K562 (cell line): ENCODE results near the gene LRRC57. TPM values are rescaled to one million over a fixed set of nuclear protein-coding genes. Genes with fewer than 3 reads are reported as not detected.

Experiments used
- COPS2 ChIP-seq: fragments of 450-650 bp; conservative IDR thresholded peaks from 2 replicates; pipeline ENCODE4 v1.6.1; 2016; ENCODE audit warnings: mild to moderate bottlenecking, moderate library complexity
- CREM ChIP-seq: IDR thresholded peaks from 2 replicates; pipeline ENCODE4 v1.6.1; 2014; ENCODE audit warnings: antibody characterized with exemption, low read depth
- ELK3 ChIP-seq: fragments of 450-650 bp; formaldehyde crosslinking; IDR thresholded peaks from 2 replicates; pipeline ENCODE4 v1.4.0; 2020; ENCODE audit warnings: mild to moderate bottlenecking
- EZH2 ChIP-seq: IDR thresholded peaks from 2 replicates; pipeline ENCODE4 v1.6.1; 2012; ENCODE audit warnings: low read depth, mild to moderate bottlenecking, inconsistent platforms, low read length, borderline replicate concordance
- GATA2 ChIP-seq: sonication (generic); formaldehyde crosslinking; IDR thresholded peaks from 2 replicates; pipeline ENCODE4 v1.4.0; 2020; ENCODE audit warnings: mild to moderate bottlenecking, missing genetic modification reagents
- GTF2E2 ChIP-seq: fragments of 200-800 bp; sonication (Bioruptor generic); IDR thresholded peaks from 2 replicates; pipeline ENCODE4 v1.6.1; 2016; ENCODE audit warnings: missing genetic modification characterization, missing compliant biosample characterization
- KDM5B ChIP-seq: fragments of 200-600 bp; sonication (generic); IDR thresholded peaks from 2 replicates; pipeline ENCODE4 v1.6.1; 2012; ENCODE audit warnings: low read depth, mild to moderate bottlenecking, moderate library complexity, low read length, control low read depth, inconsistent platforms; ENCODE audit not compliant: insufficient replicate concordance
- MCM5 ChIP-seq: fragments of 450-650 bp; IDR thresholded peaks from 2 replicates; pipeline ENCODE4 v1.6.1; 2016; ENCODE audit warnings: low read depth
- NFYB ChIP-seq: IDR thresholded peaks from 2 replicates; pipeline ENCODE4 v1.6.1; 2011; ENCODE audit warnings: mild to moderate bottlenecking, moderate library complexity; ENCODE audit not compliant: insufficient read length; ENCODE audit errors: extremely low read depth
- NR2C2 ChIP-seq, 2 experiments: fragments of 200-800 bp in 1 of 2; sonication (Bioruptor generic) in 1 of 2; sonication (generic) in 1 of 2; formaldehyde crosslinking in 1 of 2; IDR thresholded peaks; 2 replicates each; pipeline versions ENCODE4 v1.6.1 to v1.8.0; 2016 to 2022; ENCODE audit warnings: mild to moderate bottlenecking in 1 of 2, missing compliant biosample characterization in 1 of 2, missing genetic modification characterization in 1 of 2, missing genetic modification reagents in 1 of 2
- PHF20 ChIP-seq: fragments of 450-650 bp; IDR thresholded peaks from 2 replicates; pipeline ENCODE4 v1.6.1; 2018; ENCODE audit not compliant: partially characterized antibody
- RNF2 ChIP-seq: sonication (generic); IDR thresholded peaks from 2 replicates; pipeline ENCODE4 v1.6.1; 2016
- SMARCA4 ChIP-seq: fragments of 450-650 bp; IDR thresholded peaks from 2 replicates; pipeline ENCODE4 v1.6.1; 2016
- SMARCE1 ChIP-seq: fragments of 450-650 bp; IDR thresholded peaks from 2 replicates; pipeline ENCODE4 v1.7.1; 2016; ENCODE audit warnings: mild to moderate bottlenecking
- TBL1XR1 ChIP-seq, 2 experiments: IDR thresholded peaks; 2 replicates each; pipeline ENCODE4 v1.6.1; 2012; ENCODE audit warnings: improper control_type of control experiment in 2 of 2, low read length in 2 of 2, mild to moderate bottlenecking in 1 of 2
- ZBTB17 ChIP-seq: fragments of 450-650 bp; formaldehyde crosslinking; IDR thresholded peaks from 2 replicates; pipeline ENCODE4 v1.4.0; 2020; ENCODE audit warnings: mild to moderate bottlenecking
- ZNF121 ChIP-seq: sonication (generic); formaldehyde crosslinking; conservative IDR thresholded peaks from 2 replicates; pipeline ENCODE4 v1.8.0; 2022; ENCODE audit warnings: missing genetic modification reagents
- ZNF224 ChIP-seq: sonication (generic); formaldehyde crosslinking; IDR thresholded peaks from 2 replicates; pipeline ENCODE4 v1.8.0; 2022; ENCODE audit warnings: mild to moderate bottlenecking, missing genetic modification reagents
- polyA plus RNA-seq, 8 experiments: library from polyadenylated mRNA; depleted of rRNA in 4 of 8; stranded (reverse) in 5 of 8; unstranded in 3 of 8; fragments of >200 nt; fragmentation: Nextera tagmentation in 2 of 8; fragmentation: Illumina TruSeq in 1 of 8; extraction: Ambion mirVana in 2 of 8; extraction: Trizol in 1 of 8; gene quantifications; 2 replicates each; pipeline versions ENCODE4 v1.2.1 to v1.2.3, GENCODE V29; 2011 to 2014; ENCODE audit warnings: inconsistent platforms in 1 of 8, missing spikeins in 1 of 8
- total RNA-seq, 7 experiments: library from RNA; depleted of rRNA in 6 of 7; stranded (reverse); fragments of >200 nt in 6 of 7; fragmentation: Illumina TruSeq in 2 of 7; extraction: Trizol in 2 of 7; gene quantifications; 2 replicates each; pipeline versions ENCODE4 v1.2.1 to v1.2.3, GENCODE V29; 2011 to 2021; ENCODE audit warnings: low replicate concordance in 1 of 7
- TF ChIP-seq, protein P1 (sequence below), 3 experiments: fragments of 200-800 bp in 1 of 3; fragments of 250-450 bp in 1 of 3; fragments of 450-650 bp in 1 of 3; sonication (Bioruptor Pico) in 1 of 3; sonication (Bioruptor generic) in 1 of 3; formaldehyde crosslinking in 1 of 3; IDR thresholded peaks; 2 replicates each; pipeline versions ENCODE4 v1.6.1 to v1.8.0; 2016 to 2022; ENCODE audit warnings: mild to moderate bottlenecking in 2 of 3, missing genetic modification characterization in 2 of 3, missing compliant biosample characterization in 1 of 3, moderate library complexity in 1 of 3
- TF ChIP-seq, protein P2 (sequence below): conservative IDR thresholded peaks from 2 replicates; pipeline ENCODE4 v1.6.1; 2011; ENCODE audit warnings: low read depth, mild to moderate bottlenecking, low read length; ENCODE audit not compliant: control insufficient read depth

Gene LRRC57
- total and polyA plus RNA-seq, 9 of the 15 experiments (the other 6 are each of a cell fraction or from before 2014, with no cell fraction given) = 3.9 to 20.4 (median 14.8) TPM

DNA sequence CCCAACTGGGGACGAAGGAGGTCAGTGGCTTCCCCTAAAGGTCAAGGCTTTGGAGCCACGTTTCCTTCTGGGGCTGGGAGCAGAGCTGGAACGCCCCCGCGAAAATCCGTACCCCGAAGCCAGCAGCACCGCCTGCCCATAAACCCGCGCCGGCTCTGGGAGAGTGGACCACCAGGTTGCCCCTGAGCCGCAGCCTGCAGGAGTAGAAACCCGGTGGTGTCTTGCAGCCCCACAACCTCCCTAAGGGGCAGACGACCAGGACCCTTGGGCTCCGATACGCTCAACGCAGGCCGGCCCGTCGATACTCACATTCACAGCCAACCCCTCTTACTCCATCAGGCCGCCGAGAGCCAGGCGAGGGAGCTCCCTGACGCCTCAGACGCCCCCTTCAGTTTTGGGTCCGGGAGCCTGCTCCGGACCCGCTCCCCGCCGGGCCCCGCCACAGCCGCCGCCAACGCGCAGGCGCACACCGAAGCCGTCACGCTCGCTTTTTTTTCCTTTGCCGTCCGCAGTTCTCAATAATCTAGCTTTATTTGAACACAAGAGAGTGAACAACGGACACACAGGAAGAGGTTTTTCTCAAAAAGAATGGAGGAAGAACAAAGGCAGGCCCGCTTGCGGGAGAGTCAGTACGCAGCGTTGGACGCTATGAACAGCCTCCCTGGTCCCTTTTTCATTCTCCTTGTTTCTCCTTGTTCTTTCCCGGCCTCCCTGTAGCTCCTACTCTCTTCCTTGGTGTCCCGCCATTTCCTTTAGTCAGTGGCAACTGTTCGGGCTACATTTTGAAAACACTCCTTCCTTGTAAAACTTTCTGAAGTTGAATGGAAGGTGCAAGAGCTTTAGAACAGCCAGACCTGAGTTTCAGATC is 57.7 kb downstream of the LRRC57 start, which contains the start of gene ZNF106 (continued):
- TF ChIP-seq NR2C2 (CRISPR knock-in tag; IDR thresholded peaks at IDR 0.05) (no peak), NR2C2 (tag; IDR thresholded peaks at IDR 0.05) (peak; percentile 47; the same call in 1 of the 2 replicates), SMARCA4 (peak; percentile 29; the same call in 1 of the 2 replicates), GATA2 (CRISPR knock-in tag) (no peak), GTF2E2 (peak; percentile 70), RNF2 (peak; percentile 82), MCM5 (no peak), TBL1XR1 (IDR thresholded peaks at IDR 0.05; ENCODE audit: low read length in 2 of 2) (peak in 1 of 2 experiments; percentile 83; a peak in 2 of 4 replicates), KDM5B (peak; percentile 85), NFYB (no peak), SMARCE1 (peak; percentile 31; the same call in 1 of the 2 replicates), ZBTB17 (CRISPR knock-in tag) (no peak), ZNF224 (no peak), ELK3 (CRISPR knock-in tag) (no peak), EZH2 (no peak), ZNF121 (CRISPR knock-in tag) (no peak), CREM (peak; percentile 97), COPS2 (no peak), PHF20 (peak; percentile 92)
- TF ChIP-seq, protein P1, sequence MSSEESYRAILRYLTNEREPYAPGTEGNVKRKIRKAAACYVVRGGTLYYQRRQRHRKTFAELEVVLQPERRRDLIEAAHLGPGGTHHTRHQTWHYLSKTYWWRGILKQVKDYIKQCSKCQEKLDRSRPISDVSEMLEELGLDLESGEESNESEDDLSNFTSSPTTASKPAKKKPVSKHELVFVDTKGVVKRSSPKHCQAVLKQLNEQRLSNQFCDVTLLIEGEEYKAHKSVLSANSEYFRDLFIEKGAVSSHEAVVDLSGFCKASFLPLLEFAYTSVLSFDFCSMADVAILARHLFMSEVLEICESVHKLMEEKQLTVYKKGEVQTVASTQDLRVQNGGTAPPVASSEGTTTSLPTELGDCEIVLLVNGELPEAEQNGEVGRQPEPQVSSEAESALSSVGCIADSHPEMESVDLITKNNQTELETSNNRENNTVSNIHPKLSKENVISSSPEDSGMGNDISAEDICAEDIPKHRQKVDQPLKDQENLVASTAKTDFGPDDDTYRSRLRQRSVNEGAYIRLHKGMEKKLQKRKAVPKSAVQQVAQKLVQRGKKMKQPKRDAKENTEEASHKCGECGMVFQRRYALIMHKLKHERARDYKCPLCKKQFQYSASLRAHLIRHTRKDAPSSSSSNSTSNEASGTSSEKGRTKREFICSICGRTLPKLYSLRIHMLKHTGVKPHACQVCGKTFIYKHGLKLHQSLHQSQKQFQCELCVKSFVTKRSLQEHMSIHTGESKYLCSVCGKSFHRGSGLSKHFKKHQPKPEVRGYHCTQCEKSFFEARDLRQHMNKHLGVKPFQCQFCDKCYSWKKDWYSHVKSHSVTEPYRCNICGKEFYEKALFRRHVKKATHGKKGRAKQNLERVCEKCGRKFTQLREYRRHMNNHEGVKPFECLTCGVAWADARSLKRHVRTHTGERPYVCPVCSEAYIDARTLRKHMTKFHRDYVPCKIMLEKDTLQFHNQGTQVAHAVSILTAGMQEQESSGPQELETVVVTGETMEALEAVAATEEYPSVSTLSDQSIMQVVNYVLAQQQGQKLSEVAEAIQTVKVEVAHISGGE (CRISPR knock-in tag; IDR thresholded peaks at IDR 0.05) = 0 out of 6 replicates have a peak, but pooled peaks of 1 of the 3 experiments have one; percentile 45
- TF ChIP-seq, protein P2, sequence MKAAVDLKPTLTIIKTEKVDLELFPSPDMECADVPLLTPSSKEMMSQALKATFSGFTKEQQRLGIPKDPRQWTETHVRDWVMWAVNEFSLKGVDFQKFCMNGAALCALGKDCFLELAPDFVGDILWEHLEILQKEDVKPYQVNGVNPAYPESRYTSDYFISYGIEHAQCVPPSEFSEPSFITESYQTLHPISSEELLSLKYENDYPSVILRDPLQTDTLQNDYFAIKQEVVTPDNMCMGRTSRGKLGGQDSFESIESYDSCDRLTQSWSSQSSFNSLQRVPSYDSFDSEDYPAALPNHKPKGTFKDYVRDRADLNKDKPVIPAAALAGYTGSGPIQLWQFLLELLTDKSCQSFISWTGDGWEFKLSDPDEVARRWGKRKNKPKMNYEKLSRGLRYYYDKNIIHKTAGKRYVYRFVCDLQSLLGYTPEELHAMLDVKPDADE = peak; percentile 82
